Measurements from ENCODE around the gene DENND6B.

DNA sequence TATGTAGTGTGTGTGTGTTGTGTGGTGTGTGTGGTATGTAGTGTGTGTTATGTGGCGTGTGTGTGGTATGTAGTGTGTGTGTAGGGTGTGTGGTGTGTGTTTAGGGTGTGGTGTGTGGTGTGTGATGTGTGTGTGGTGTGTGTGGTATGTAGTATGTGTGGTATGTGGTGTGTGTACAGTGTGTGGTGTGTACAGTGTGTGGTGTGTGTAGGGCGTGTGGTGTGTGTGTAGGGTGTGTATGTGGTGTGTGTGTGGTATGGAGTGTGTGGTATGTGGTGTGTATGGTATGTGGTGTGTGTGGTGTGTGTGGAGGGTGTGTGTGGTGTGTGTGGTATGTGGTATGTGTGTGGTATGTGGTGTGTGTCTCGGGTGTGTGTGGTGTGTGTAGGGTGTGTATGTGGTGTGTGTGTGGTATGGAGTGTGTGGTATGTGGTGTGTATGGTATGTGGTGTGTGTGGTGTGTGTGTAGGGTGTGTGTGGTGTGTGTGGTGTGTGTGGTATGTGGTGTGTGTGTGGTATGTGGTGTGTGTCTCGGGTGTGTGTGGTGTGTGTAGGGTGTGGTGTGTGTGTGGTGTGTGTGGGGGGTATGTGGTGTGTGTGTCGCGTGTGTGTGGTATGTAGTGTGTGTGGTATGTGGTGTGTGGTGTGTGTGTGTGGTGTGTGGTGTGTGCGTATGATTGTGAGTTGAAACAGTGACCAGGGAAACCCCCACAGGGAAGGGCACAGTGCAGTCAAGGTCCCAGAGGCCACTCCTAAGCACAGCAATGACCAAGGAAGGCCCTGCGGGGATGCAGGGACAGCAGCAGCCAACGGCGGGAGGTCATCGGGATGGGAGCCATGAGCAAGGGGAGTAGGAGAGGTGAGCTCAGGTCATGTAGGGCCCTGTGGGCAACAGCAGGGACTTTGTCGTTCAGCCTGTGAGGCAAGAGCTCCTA, 13.4 kb upstream of the DENND6B start:
- TF ChIP-seq ZC3H10 (CRISPR knock-in tag; IDR thresholded peaks at IDR 0.05): no peak
- TF ChIP-seq ZFP3 (CRISPR knock-in tag; IDR thresholded peaks at IDR 0.05): no peak
- no peak for TF ChIP-seq ZNF8 (CRISPR knock-in tag; IDR thresholded peaks at IDR 0.05)
- no peak for TF ChIP-seq ISL1 (CRISPR knock-in tag; IDR thresholded peaks at IDR 0.05)
- no peak for TF ChIP-seq ZFP30 (CRISPR knock-in tag; IDR thresholded peaks at IDR 0.05)
